Neural cell (in vitro differentiated cells): ENCODE measurements around the gene EVPL. TPM values are rescaled to one million over a fixed set of nuclear protein-coding genes. Genes with fewer than 3 reads are reported as not detected.

Experiments
- H2AFZ ChIP-seq: fragments of 200-600, 300-800 bp; sonication (generic), shearing (Covaris generic); 2 replicates; pipeline ENCODE4 v1.6.0; 2014; ENCODE audit warnings: low read depth, mild to moderate bottlenecking, antibody characterized with exemption, low read length, moderate library complexity
- H3F3A ChIP-seq: fragments of 200-600 bp; shearing (Covaris generic); 2 replicates; pipeline ENCODE4 v1.6.1; 2016; ENCODE audit warnings: mild to moderate bottlenecking, moderate library complexity, mixed read lengths, antibody characterized with exemption, low read length; ENCODE audit not compliant: insufficient read depth, poor library complexity, severe bottlenecking
- H3K27ac ChIP-seq: fragments of 200-600, 300-800 bp; sonication (generic), shearing (Covaris generic); 2 replicates; pipeline ENCODE4 v1.5.1; 2014; ENCODE audit warnings: mild to moderate bottlenecking, low read length, moderate library complexity
- H3K27me3 ChIP-seq: fragments of 300-800, 200-600 bp; sonication (generic), shearing (Covaris generic); 2 replicates; pipeline ENCODE4 v1.6.0; 2014; ENCODE audit warnings: mild to moderate bottlenecking, low read depth, low read length, moderate library complexity; ENCODE audit not compliant: insufficient read depth
- H3K36me3 ChIP-seq: fragments of 300-800, 200-600 bp; sonication (generic), shearing (Covaris generic); 2 replicates; pipeline ENCODE4 v1.5.1; 2014; ENCODE audit warnings: mild to moderate bottlenecking, antibody characterized with exemption, low read length, moderate library complexity; ENCODE audit not compliant: insufficient read depth
- H3K4me2 ChIP-seq: fragments of 300-800, 200-600 bp; sonication (generic), shearing (Covaris generic); 2 replicates; pipeline ENCODE4 v1.6.0; 2014; ENCODE audit warnings: mild to moderate bottlenecking, low read length
- H3K4me3 ChIP-seq: fragments of 300-800, 200-600 bp; sonication (generic), shearing (Covaris generic); 2 replicates; pipeline ENCODE4 v1.5.1; 2014; ENCODE audit warnings: mild to moderate bottlenecking, low read length, moderate library complexity
- H3K79me2 ChIP-seq: fragments of 200-600 bp; shearing (Covaris generic); replicated peaks from 2 replicates; pipeline ENCODE4 v1.6.0; 2014; ENCODE audit warnings: mild to moderate bottlenecking, low read length, moderate library complexity; ENCODE audit not compliant: insufficient read depth
- H3K9ac ChIP-seq: fragments of 300-800, 200-600 bp; sonication (generic), shearing (Covaris generic); 2 replicates; pipeline ENCODE4 v1.6.1; 2016; ENCODE audit warnings: mild to moderate bottlenecking, low read length, mixed read lengths
- H3K9me2 ChIP-seq: fragments of 200-600 bp; shearing (Covaris generic); 2 replicates; pipeline ENCODE4 v1.6.1; 2016; ENCODE audit warnings: mild to moderate bottlenecking, low read length, mixed read lengths; ENCODE audit not compliant: insufficient read depth
- H3K9me3 ChIP-seq: fragments of 200-600, 300-800 bp; sonication (generic), shearing (Covaris generic); 2 replicates; pipeline ENCODE4 v1.6.1; 2016; ENCODE audit warnings: mild to moderate bottlenecking, mixed run types, low read length, moderate library complexity, mixed read lengths
- H4K20me1 ChIP-seq: fragments of 200-600 bp; shearing (Covaris generic); 2 replicates; pipeline ENCODE4 v1.6.1; 2016; ENCODE audit warnings: mild to moderate bottlenecking, mixed run types; ENCODE audit not compliant: insufficient read depth
- EP300 ChIP-seq: fragments of 450-650 bp; conservative IDR thresholded peaks from 2 replicates; pipeline ENCODE4 v1.6.1; 2014; ENCODE audit warnings: antibody characterized with exemption, mild to moderate bottlenecking, moderate library complexity; ENCODE audit not compliant: poor library complexity, severe bottlenecking
- EZH2 ChIP-seq: fragments of 200-600, 300-800 bp; shearing (Covaris generic), sonication (generic); IDR thresholded peaks from 2 replicates; pipeline ENCODE4 v1.6.1; 2014; ENCODE audit warnings: antibody characterized with exemption, low read length, borderline replicate concordance, mild to moderate bottlenecking; ENCODE audit not compliant: insufficient read depth, poor library complexity, severe bottlenecking
- MXI1 ChIP-seq: fragments of 450-650 bp; conservative IDR thresholded peaks from 2 replicates; pipeline ENCODE4 v1.6.1; 2014; ENCODE audit warnings: antibody characterized with exemption, mild to moderate bottlenecking; ENCODE audit not compliant: poor library complexity, severe bottlenecking
- POLR2AphosphoS5 ChIP-seq: IDR thresholded peaks from 2 replicates; pipeline ENCODE4 v1.6.1; 2012
- RAD21 ChIP-seq: fragments of 450-650 bp; conservative IDR thresholded peaks from 2 replicates; pipeline ENCODE4 v1.6.1; 2014; ENCODE audit warnings: antibody characterized with exemption, mild to moderate bottlenecking, moderate library complexity
- SMC3 ChIP-seq: fragments of 450-650 bp; conservative IDR thresholded peaks from 2 replicates; pipeline ENCODE4 v1.6.1; 2014; ENCODE audit warnings: antibody characterized with exemption, mild to moderate bottlenecking, moderate library complexity; ENCODE audit not compliant: poor library complexity
- TAF1 ChIP-seq: IDR thresholded peaks from 2 replicates; pipeline ENCODE4 v1.6.1; 2012; ENCODE audit warnings: low read depth
- polyA plus RNA-seq: library from polyadenylated mRNA; depleted of rRNA; stranded (reverse); fragments of >200 nt; gene quantifications from 2 replicates; pipeline ENCODE4 v1.2.3, GENCODE V29; 2014
- TF ChIP-seq, protein P1 (sequence below): fragments of 450-650 bp; IDR thresholded peaks from 2 replicates; pipeline ENCODE4 v1.5.1; 2014; ENCODE audit warnings: antibody characterized with exemption, mild to moderate bottlenecking, moderate library complexity; ENCODE audit not compliant: poor library complexity, severe bottlenecking
- TF ChIP-seq, protein P2 (sequence below): IDR thresholded peaks from 2 replicates; pipeline ENCODE4 v1.6.1; 2012; ENCODE audit warnings: borderline replicate concordance

Gene EVPL
- polyA plus RNA-seq, 1 donor from 2014 or later: not detected

DNA sequence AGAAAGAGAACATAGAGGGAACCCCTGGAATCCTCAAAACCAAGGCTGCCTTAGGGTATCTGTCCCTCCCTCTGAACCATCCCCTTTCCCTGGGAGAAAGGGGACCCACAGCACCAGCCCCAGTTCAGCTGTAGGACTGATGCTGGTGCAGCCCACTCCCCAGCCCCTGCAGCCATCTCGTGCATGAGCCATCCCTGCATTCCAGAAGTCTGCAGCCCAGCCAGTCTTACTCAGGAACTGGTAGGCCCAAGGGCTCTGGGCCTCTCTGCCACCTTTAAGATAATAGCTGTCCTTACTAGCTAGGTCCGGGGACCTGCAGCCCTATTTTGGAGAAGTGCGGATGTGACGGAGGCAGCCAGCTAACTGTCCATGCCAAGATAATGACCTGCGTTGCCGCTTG, 6.0 kb upstream of the EVPL start:
- Histone ChIP-seq H3K4me3 (no peak overlapping the region), H4K20me1 (no peaks in the 10 kb centered on the region), H3K9me3 (no peaks in the 10 kb centered on the region), H3K9me2 (no peaks in the 10 kb centered on the region), H3K27me3 (no peaks in the 10 kb centered on the region), H3K27ac (no peak overlapping the region), H3K4me2 (no peak overlapping the region), H3K9ac (no peak overlapping the region), H3F3A (no peaks in the 10 kb centered on the region), H3K79me2 (no peaks in the 10 kb centered on the region), H2AFZ (no peak overlapping the region), H3K36me3 (no peaks in the 10 kb centered on the region)
- TF ChIP-seq EP300: no peak
- TF ChIP-seq POLR2AphosphoS5: no peak
- no peak for TF ChIP-seq RAD21
- TF ChIP-seq, protein P1, sequence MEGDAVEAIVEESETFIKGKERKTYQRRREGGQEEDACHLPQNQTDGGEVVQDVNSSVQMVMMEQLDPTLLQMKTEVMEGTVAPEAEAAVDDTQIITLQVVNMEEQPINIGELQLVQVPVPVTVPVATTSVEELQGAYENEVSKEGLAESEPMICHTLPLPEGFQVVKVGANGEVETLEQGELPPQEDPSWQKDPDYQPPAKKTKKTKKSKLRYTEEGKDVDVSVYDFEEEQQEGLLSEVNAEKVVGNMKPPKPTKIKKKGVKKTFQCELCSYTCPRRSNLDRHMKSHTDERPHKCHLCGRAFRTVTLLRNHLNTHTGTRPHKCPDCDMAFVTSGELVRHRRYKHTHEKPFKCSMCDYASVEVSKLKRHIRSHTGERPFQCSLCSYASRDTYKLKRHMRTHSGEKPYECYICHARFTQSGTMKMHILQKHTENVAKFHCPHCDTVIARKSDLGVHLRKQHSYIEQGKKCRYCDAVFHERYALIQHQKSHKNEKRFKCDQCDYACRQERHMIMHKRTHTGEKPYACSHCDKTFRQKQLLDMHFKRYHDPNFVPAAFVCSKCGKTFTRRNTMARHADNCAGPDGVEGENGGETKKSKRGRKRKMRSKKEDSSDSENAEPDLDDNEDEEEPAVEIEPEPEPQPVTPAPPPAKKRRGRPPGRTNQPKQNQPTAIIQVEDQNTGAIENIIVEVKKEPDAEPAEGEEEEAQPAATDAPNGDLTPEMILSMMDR: no peak
- no peak for TF ChIP-seq TAF1
- no peak for TF ChIP-seq MXI1
- TF ChIP-seq SMC3: no peak
- no peak for TF ChIP-seq EZH2
- TF ChIP-seq, protein P2, sequence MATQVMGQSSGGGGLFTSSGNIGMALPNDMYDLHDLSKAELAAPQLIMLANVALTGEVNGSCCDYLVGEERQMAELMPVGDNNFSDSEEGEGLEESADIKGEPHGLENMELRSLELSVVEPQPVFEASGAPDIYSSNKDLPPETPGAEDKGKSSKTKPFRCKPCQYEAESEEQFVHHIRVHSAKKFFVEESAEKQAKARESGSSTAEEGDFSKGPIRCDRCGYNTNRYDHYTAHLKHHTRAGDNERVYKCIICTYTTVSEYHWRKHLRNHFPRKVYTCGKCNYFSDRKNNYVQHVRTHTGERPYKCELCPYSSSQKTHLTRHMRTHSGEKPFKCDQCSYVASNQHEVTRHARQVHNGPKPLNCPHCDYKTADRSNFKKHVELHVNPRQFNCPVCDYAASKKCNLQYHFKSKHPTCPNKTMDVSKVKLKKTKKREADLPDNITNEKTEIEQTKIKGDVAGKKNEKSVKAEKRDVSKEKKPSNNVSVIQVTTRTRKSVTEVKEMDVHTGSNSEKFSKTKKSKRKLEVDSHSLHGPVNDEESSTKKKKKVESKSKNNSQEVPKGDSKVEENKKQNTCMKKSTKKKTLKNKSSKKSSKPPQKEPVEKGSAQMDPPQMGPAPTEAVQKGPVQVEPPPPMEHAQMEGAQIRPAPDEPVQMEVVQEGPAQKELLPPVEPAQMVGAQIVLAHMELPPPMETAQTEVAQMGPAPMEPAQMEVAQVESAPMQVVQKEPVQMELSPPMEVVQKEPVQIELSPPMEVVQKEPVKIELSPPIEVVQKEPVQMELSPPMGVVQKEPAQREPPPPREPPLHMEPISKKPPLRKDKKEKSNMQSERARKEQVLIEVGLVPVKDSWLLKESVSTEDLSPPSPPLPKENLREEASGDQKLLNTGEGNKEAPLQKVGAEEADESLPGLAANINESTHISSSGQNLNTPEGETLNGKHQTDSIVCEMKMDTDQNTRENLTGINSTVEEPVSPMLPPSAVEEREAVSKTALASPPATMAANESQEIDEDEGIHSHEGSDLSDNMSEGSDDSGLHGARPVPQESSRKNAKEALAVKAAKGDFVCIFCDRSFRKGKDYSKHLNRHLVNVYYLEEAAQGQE: no peak

DNA sequence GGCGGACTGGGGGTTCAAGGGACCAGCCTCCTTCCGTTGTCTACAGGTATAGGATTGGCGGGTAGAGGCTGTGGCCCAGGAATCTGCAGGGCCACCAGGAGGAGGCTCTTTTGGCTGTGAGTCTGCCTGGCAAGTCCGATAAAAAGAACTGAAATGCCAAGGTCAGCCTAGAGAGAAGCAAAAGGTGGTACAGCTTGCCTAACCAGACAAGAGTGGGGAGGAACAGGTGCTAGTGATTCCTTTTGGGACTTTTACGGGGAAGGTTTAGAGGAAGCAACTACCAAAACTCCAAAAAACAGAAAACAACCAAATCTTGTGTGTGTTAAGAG, 5.6 kb upstream of the EVPL start:
- Histone ChIP-seq H3K27ac (no peak overlapping the region), H4K20me1 (no peaks in the 10 kb centered on the region), H3K9me2 (no peaks in the 10 kb centered on the region), H3K9ac (no peak overlapping the region), H3K4me2 (no peak overlapping the region), H3K36me3 (no peaks in the 10 kb centered on the region), H3F3A (no peaks in the 10 kb centered on the region), H3K27me3 (no peaks in the 10 kb centered on the region), H3K9me3 (no peaks in the 10 kb centered on the region), H3K4me3 (no peak overlapping the region), H3K79me2 (no peaks in the 10 kb centered on the region), H2AFZ (no peak overlapping the region)
- TF ChIP-seq EZH2 (no peak), EP300 (no peak), TAF1 (no peak)
- TF ChIP-seq, protein P2: no peak
